HepG2 (cell line): ENCODE data around the gene ANKRD34C. TPM values are rescaled to one million over a fixed set of nuclear protein-coding genes. Genes with fewer than 3 reads are reported as not detected.

Source experiments
- ATAC-seq: fragments of 200-7000 bp; cut with Tn5 transposase; 3 replicates; pipeline ENCODE4 v1.9.1; 2020; ENCODE audit warnings: mild to moderate bottlenecking, moderate library complexity
- BruUV-seq: library from RNA; stranded (reverse); fragments of 400-500 nt; replicated peaks from 2 replicates; lab custom pipeline; 2021; lab: Mats Ljungman, UMichigan
- CTCF ChIA-PET: fragments of 300-600 bp; formaldehyde crosslinking; extraction: SDS; loops from one replicate; lab custom pipeline; 2021; ENCODE audit warnings: low total read pairs, inconsistent platforms, low intra/inter-chr PET ratio; lab: Yijun Ruan, JAX
- POLR2A ChIA-PET: fragments of 350-600 bp; sonication (Branson Sonifier 250); formaldehyde crosslinking; loops from one replicate; lab custom pipeline; 2020; ENCODE audit warnings: antibody characterized with exemption, inconsistent platforms; lab: Yijun Ruan, JAX
- DNase-seq: peaks from one replicate; pipeline ENCODE4 v3.0.0-alpha.2; 2015; ENCODE audit warnings: low spot score
- FAIRE-seq: peaks from 3 replicates; lab custom pipeline; 2011; peaks lifted over from hg19 to GRCh38; lab: Jason Lieb, UNC
- H2AFZ ChIP-seq: one replicate; pipeline ENCODE4 v1.6.1; 2011; ENCODE audit warnings: low read length, inconsistent platforms
- H3K27ac ChIP-seq: fragments of 300-600 bp; 3 replicates; pipeline ENCODE4 v1.8.0; 2011; ENCODE audit warnings: mixed run types, mild to moderate bottlenecking, mixed read lengths, low read length, inconsistent platforms; ENCODE audit not compliant: insufficient read depth; ENCODE audit errors: extremely low read length
- H3K27me3 ChIP-seq, 2 experiments: fragments of 200-600 bp in 1 of 2; 2 replicates in 1 of 2; 3 replicates in 1 of 2; pipeline versions ENCODE4 v1.6.0 to v1.8.0; 2011; ENCODE audit warnings: low read length in 2 of 2, mild to moderate bottlenecking in 2 of 2, moderate library complexity in 2 of 2, inconsistent platforms in 1 of 2; ENCODE audit not compliant: insufficient read depth in 2 of 2, control insufficient read depth in 1 of 2
- H3K36me3 ChIP-seq, 2 experiments: fragments of 200-600 bp in 1 of 2; replicated peaks in 1 of 2; 2 replicates in 1 of 2; 3 replicates in 1 of 2; pipeline versions ENCODE4 v1.5.1 to v1.8.0; 2011; ENCODE audit warnings: low read length in 2 of 2, inconsistent platforms in 1 of 2; ENCODE audit not compliant: insufficient read depth in 2 of 2, control insufficient read depth in 1 of 2
- H3K4me1 ChIP-seq: 2 replicates; pipeline ENCODE4 v1.5.1; 2012; ENCODE audit warnings: low read length, inconsistent platforms; ENCODE audit not compliant: insufficient read depth
- H3K4me2 ChIP-seq: 2 replicates; pipeline ENCODE4 v1.6.0; 2011; ENCODE audit warnings: low read depth, low read length, inconsistent platforms
- H3K4me3 ChIP-seq, 3 experiments: fragments of 200-600 bp in 1 of 3; sonication (generic), shearing (Covaris generic) in 1 of 3; replicated peaks in 1 of 3; 2 replicates each; pipeline ENCODE4 v1.5.1; 2011 to 2016; ENCODE audit warnings: low read length in 3 of 3, inconsistent platforms in 2 of 3, low read depth in 2 of 3, mild to moderate bottlenecking in 2 of 3, control low read depth in 1 of 3, mixed read lengths in 1 of 3; ENCODE audit not compliant: insufficient read depth in 1 of 3
- H3K79me2 ChIP-seq: one replicate; pipeline ENCODE4 v1.6.1; 2011; ENCODE audit warnings: low read length, inconsistent platforms; ENCODE audit not compliant: insufficient read depth
- H3K9ac ChIP-seq: 2 replicates; pipeline ENCODE4 v1.6.0; 2011; ENCODE audit warnings: mild to moderate bottlenecking, low read depth, low read length, inconsistent platforms; ENCODE audit not compliant: insufficient read depth
- H3K9me3 ChIP-seq: 2 replicates; pipeline ENCODE4 v1.5.1; 2012; ENCODE audit warnings: mild to moderate bottlenecking, low read length
- H4K20me1 ChIP-seq: 2 replicates; pipeline ENCODE4 v1.6.0; 2011; ENCODE audit warnings: inconsistent platforms, mild to moderate bottlenecking, low read length, moderate library complexity; ENCODE audit not compliant: insufficient read depth
- BORCS8-MEF2B ChIP-seq: sonication (generic); formaldehyde crosslinking; IDR thresholded peaks from 2 replicates; pipeline ENCODE4 v1.8.0; 2022; ENCODE audit warnings: mild to moderate bottlenecking, missing genetic modification reagents
- CSRNP1 ChIP-seq: sonication (generic); formaldehyde crosslinking; IDR thresholded peaks from 2 replicates; pipeline ENCODE4 v1.8.1; 2023; ENCODE audit warnings: mild to moderate bottlenecking, missing genetic modification reagents
- FOXM1 ChIP-seq: sonication (generic); formaldehyde crosslinking; IDR thresholded peaks from 2 replicates; pipeline ENCODE4 v1.5.0; 2020; ENCODE audit warnings: missing genetic modification reagents
- HES4 ChIP-seq: sonication (generic); formaldehyde crosslinking; IDR thresholded peaks from 2 replicates; pipeline ENCODE4 v1.9.0; 2021; ENCODE audit warnings: mild to moderate bottlenecking, missing genetic modification reagents, borderline replicate concordance
- JARID2 ChIP-seq: sonication (generic); formaldehyde crosslinking; IDR thresholded peaks from 2 replicates; pipeline ENCODE4 v1.8.1; 2023; ENCODE audit warnings: missing genetic modification reagents, inconsistent platforms; ENCODE audit not compliant: insufficient replicate concordance
- MAFF ChIP-seq: IDR thresholded peaks from 2 replicates; pipeline ENCODE4 v1.6.1; 2011; ENCODE audit warnings: low read depth, low read length, improper control_type of control experiment
- MIXL1 ChIP-seq: IDR thresholded peaks from 2 replicates; pipeline ENCODE4 v1.6.1; 2016
- SALL1 ChIP-seq: sonication (generic); formaldehyde crosslinking; IDR thresholded peaks from 2 replicates; pipeline ENCODE4 v1.8.0; 2022; ENCODE audit warnings: mild to moderate bottlenecking, missing genetic modification reagents
- SUZ12 ChIP-seq: fragments of 150-350 bp; IDR thresholded peaks from 2 replicates; pipeline ENCODE4 v1.6.1; 2014; ENCODE audit warnings: low read depth, low read length
- TCF7L2 ChIP-seq: IDR thresholded peaks from 2 replicates; pipeline ENCODE4 v1.6.1; 2011; ENCODE audit warnings: mild to moderate bottlenecking, low read depth, low read length, moderate library complexity
- WIZ ChIP-seq: sonication (generic); formaldehyde crosslinking; IDR thresholded peaks from 2 replicates; pipeline ENCODE4 v1.5.1; 2020; ENCODE audit warnings: mild to moderate bottlenecking, missing genetic modification reagents
- ZBTB14 ChIP-seq: sonication (generic); formaldehyde crosslinking; IDR thresholded peaks from 2 replicates; pipeline ENCODE4 v1.4.0; 2020; ENCODE audit warnings: missing genetic modification reagents
- ZFP1 ChIP-seq: IDR thresholded peaks from 2 replicates; pipeline ENCODE4 v1.6.1; 2016
- ZNF124 ChIP-seq: sonication (generic); formaldehyde crosslinking; IDR thresholded peaks from 2 replicates; pipeline ENCODE4 v1.4.0; 2020; ENCODE audit warnings: missing genetic modification reagents
- ZNF510 ChIP-seq: sonication (generic); formaldehyde crosslinking; IDR thresholded peaks from 2 replicates; pipeline ENCODE4 v1.4.0; 2020; ENCODE audit warnings: low read depth, mild to moderate bottlenecking, missing genetic modification reagents
- ZNF556 ChIP-seq: sonication (generic); formaldehyde crosslinking; IDR thresholded peaks from 2 replicates; pipeline ENCODE4 v1.4.0; 2020; ENCODE audit warnings: mild to moderate bottlenecking, missing genetic modification reagents, borderline replicate concordance
- ZNF782 ChIP-seq: sonication (generic); formaldehyde crosslinking; IDR thresholded peaks from 2 replicates; pipeline ENCODE4 v1.4.0; 2020; ENCODE audit warnings: missing genetic modification reagents, mild to moderate bottlenecking, borderline replicate concordance
- ZNF788 ChIP-seq: sonication (generic); formaldehyde crosslinking; IDR thresholded peaks from 2 replicates; pipeline ENCODE4 v1.5.0; 2020; ENCODE audit warnings: mild to moderate bottlenecking, missing genetic modification reagents, borderline replicate concordance
- WGBS: methylation state at CpG from one replicate; pipeline ENCODE4 v1.1.6; 2017; ENCODE audit warnings: low lambda C conversion rate; 5-methylcytosine and 5-hydroxymethylcytosine counted together
- in situ Hi-C: cut with HindIII; loops from 2 replicates; pipeline ENCODE4 v1.10.0; 2017; ENCODE audit warnings: low pct_unique_long_range_greater_than_20kb; ENCODE audit not compliant: extremely low pct_ligation_motif_present
- intact Hi-C: fragments of 100-400 bp; cut with micrococcal nuclease; formaldehyde crosslinking; loops from one replicate; pipeline ENCODE4 v1.10.0; 2022; ENCODE audit not compliant: unreplicated experiment
- polyA plus RNA-seq, 8 experiments: library from polyadenylated mRNA; depleted of rRNA in 3 of 8; stranded (reverse) in 7 of 8; unstranded in 1 of 8; fragments of >200 nt; fragmentation: Illumina TruSeq in 4 of 8; extraction: Trizol in 4 of 8; gene quantifications; 2 replicates each; pipeline versions ENCODE4 v1.2.1 to v1.2.3, GENCODE V29; 2011 to 2016; ENCODE audit warnings: low read depth in 4 of 8, missing spikeins in 1 of 8, mixed read lengths in 1 of 8; ENCODE audit not compliant: insufficient read depth in 1 of 8
- total RNA-seq, 5 experiments: library from RNA; depleted of rRNA; stranded (reverse); fragments of >200 nt; fragmentation: Illumina TruSeq; extraction: Trizol; gene quantifications; 2 replicates each; pipeline ENCODE4 v1.2.3, GENCODE V29; 2016; ENCODE audit warnings: low read depth in 1 of 5
- TF ChIP-seq, protein P1 (sequence below): sonication (generic); formaldehyde crosslinking; IDR thresholded peaks from 2 replicates; pipeline ENCODE4 v1.4.0; 2020; ENCODE audit warnings: mild to moderate bottlenecking, missing genetic modification reagents

Gene ANKRD34C
- total and polyA plus RNA-seq, 2 of the 13 experiments (the other 11 are each of a cell fraction or from before 2014, with no cell fraction given) = not detected

DNA sequence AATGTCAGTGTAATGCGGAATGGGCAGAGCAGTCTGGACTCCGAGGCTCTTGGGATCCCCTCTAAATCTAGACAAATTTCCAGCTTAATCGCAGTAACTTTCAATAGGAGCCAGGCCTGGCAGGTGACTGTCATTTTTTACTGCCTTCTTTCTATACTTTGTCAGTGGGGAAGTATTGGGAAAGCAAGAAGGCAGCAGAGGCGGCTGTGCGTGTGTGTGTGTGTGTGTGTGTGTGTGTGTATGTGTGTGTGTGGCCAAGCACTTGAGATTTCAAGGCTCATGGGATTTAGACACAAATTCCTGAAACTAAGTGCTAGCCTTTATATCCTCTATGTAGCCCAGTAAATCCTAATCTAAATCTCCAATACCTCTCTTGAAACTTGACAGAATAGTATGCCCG lies 49.3 kb upstream of the ANKRD34C start:
- Histone ChIP-seq H3K9me3 (no peaks in the 10 kb centered on the region), H3K79me2 (no peaks in the 10 kb centered on the region)
- ChIA-PET CTCF (no interaction called here), POLR2A (no interaction called here)
- ATAC-seq = no peak
- intact Hi-C loops = no loop called here
- no TSS peak for BruUV-seq
- no peak for TF ChIP-seq CSRNP1
- TF ChIP-seq WIZ (CRISPR knock-in tag) = no peak
- no peak for TF ChIP-seq ZNF556
- TF ChIP-seq ZNF782 (CRISPR knock-in tag) = no peak
- TF ChIP-seq ZNF124 (CRISPR knock-in tag) = no peak
- no peak for TF ChIP-seq SALL1
- TF ChIP-seq MAFF = no peak
- TF ChIP-seq, all 625 proteins: peak for 0
- in situ Hi-C loops = no loop called here
- H3K4me3 ChIP-seq = no peak overlapping the region
- no peak overlapping the region for H3K9ac ChIP-seq
- DNase-seq (no peak), FAIRE-seq (no peak)
- H3K4me2 ChIP-seq = no peak overlapping the region
- no peaks in the 10 kb centered on the region for H3K4me1 ChIP-seq
- no peaks in the 10 kb centered on the region for H3K36me3 ChIP-seq
- H3K27ac ChIP-seq = no peak overlapping the region
- peaks cover 0 to 13% of the 10 kb centered on the region in 2 experiments; a peak in 2 of 5 replicates for H3K27me3 ChIP-seq
- H4K20me1 ChIP-seq = no peaks in the 10 kb centered on the region
- 33% methylated on average over 6 of the region's 6 CpGs for WGBS
- H2AFZ ChIP-seq = no peak overlapping the region

GRCh38 chr15:79240036-79240435 lies 42.5 kb upstream of the ANKRD34C start:
- ChIA-PET POLR2A (no interaction called here), CTCF (no interaction called here)
- WGBS = 9% methylated on average over 3 of the region's 3 CpGs
- ATAC-seq = no peak
- H3K4me1 ChIP-seq = no peaks in the 10 kb centered on the region
- no peak for DNase-seq
- no peaks in the 10 kb centered on the region for H3K36me3 ChIP-seq
- H3K9me3 ChIP-seq = no peaks in the 10 kb centered on the region
- no peak overlapping the region for H3K9ac ChIP-seq
- H3K4me2 ChIP-seq = no peak overlapping the region
- H3K27me3 ChIP-seq = 0 out of 5 replicates have a peak, but pooled peaks cover 0 to 4% of the 10 kb centered on the region in 2 experiments
- no peak overlapping the region for H3K27ac ChIP-seq
- no peaks in the 10 kb centered on the region for H4K20me1 ChIP-seq
- no peak overlapping the region for H3K4me3 ChIP-seq
- FAIRE-seq = no peak
- no peaks in the 10 kb centered on the region for H3K79me2 ChIP-seq
- H2AFZ ChIP-seq = no peak overlapping the region
- BruUV-seq = no TSS peak
- intact Hi-C loops (no loop called here), in situ Hi-C loops (no loop called here)
- TF ChIP-seq SUZ12 (no peak), TCF7L2 (no peak), ZNF510 (CRISPR knock-in tag) (no peak), ZFP1 (CRISPR knock-in tag) (no peak), HES4 (CRISPR knock-in tag) (no peak), MIXL1 (CRISPR knock-in tag) (no peak), ZNF788 (no peak), ZBTB14 (CRISPR knock-in tag) (no peak), FOXM1 (CRISPR knock-in tag) (no peak), BORCS8-MEF2B (CRISPR knock-in tag) (no peak), JARID2 (CRISPR knock-in tag) (no peak)
- TF ChIP-seq, protein P1, sequence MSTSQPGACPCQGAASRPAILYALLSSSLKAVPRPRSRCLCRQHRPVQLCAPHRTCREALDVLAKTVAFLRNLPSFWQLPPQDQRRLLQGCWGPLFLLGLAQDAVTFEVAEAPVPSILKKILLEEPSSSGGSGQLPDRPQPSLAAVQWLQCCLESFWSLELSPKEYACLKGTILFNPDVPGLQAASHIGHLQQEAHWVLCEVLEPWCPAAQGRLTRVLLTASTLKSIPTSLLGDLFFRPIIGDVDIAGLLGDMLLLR (CRISPR knock-in tag) = no peak
